ENCODE results near the gene TMEM54. TPM values are rescaled to one million over a fixed set of nuclear protein-coding genes. Genes with fewer than 3 reads are reported as not detected.

TMEM54 gene
- total and polyA plus RNA-seq, 9 of the 15 experiments (the other 6 are each of a cell fraction or from before 2014, with no cell fraction given) = 1.00 to 16.2 (median 8.2) TPM

DNA sequence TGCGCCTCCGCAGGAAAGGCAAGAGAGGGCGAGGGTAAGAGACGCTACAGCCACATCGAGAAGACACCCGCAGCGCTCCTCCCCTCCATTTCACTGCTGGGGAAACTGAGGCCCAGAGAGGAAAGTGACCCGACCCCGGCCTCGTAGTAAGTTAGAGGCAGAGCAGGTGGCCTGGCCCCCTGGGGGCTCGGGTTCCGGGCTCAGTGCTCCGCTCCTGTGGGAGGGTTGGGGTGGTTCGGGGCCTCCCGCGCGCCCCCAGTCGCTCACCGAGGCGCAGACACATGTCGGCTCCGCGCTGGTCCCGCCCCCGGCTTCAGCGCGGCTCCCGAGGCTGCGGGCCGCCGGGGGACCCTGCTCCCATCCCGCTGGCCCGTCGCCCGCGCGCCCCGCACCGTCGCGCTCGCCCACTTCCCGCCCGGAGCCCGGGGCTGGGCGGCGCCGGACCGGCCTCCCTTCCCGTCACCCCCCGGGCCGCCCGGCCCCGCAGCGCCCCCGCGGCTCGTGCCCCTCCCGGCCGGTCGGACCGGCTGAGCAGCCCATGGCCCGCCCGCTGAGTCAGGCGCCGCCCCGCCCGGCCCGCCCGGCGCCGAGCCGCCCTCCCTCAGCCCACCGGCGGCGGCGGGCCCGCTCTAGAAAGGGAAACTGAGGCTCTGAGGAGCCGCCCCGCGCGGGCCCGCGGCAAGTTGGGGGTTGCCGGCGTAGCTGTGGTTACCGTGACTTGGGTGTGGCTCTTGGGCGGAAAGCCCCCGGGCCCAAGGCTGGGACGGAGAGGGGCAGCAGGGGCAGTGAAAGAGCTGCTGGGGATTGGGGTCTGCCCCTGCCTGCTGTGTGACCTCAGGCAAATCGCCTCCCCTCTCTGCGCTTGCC is at the start of gene TMEM54 (continued):
- TF ChIP-seq E2F6 (IDR thresholded peaks at IDR 0.05; ENCODE audit: borderline replicate concordance in 1 of 2, extremely low read depth in 1 of 2, insufficient read depth in 1 of 2, insufficient read length in 1 of 2, low read depth in 1 of 2, low read length in 1 of 2, poor library complexity in 1 of 2, severe bottlenecking in 1 of 2) = peak; percentile 81 to 94
- TF ChIP-seq CHD1 (IDR thresholded peaks at IDR 0.05; ENCODE audit: low read length) = peak; percentile 27
- TF ChIP-seq CCNT2 (IDR thresholded peaks at IDR 0.05; ENCODE audit: borderline replicate concordance, extremely low read depth, insufficient read length, low read depth, low read length) = peak; percentile 65
- no peak for TF ChIP-seq KAT8 (IDR thresholded peaks at IDR 0.05; ENCODE audit: low read depth)
- no peak for TF ChIP-seq REST (IDR thresholded peaks at IDR 0.05; ENCODE audit: borderline replicate concordance)
- TF ChIP-seq REST (CRISPR knock-in tag; IDR thresholded peaks at IDR 0.05; ENCODE audit: low read depth) = 0 out of 2 replicates have a peak, but pooled peaks have one; percentile 48
- TF ChIP-seq ZNF274 (IDR thresholded peaks at IDR 0.05; ENCODE audit: borderline replicate concordance, low read depth, low read length) = no peak
- no peak for TF ChIP-seq NUFIP1 (IDR thresholded peaks at IDR 0.05; ENCODE audit: partially characterized antibody)
- TF ChIP-seq TAF15 (IDR thresholded peaks at IDR 0.05; ENCODE audit: low read depth, low read length) = no peak
- TF ChIP-seq MEIS2 (IDR thresholded peaks at IDR 0.05; ENCODE audit: partially characterized antibody) = no peak
- TF ChIP-seq, protein P1, sequence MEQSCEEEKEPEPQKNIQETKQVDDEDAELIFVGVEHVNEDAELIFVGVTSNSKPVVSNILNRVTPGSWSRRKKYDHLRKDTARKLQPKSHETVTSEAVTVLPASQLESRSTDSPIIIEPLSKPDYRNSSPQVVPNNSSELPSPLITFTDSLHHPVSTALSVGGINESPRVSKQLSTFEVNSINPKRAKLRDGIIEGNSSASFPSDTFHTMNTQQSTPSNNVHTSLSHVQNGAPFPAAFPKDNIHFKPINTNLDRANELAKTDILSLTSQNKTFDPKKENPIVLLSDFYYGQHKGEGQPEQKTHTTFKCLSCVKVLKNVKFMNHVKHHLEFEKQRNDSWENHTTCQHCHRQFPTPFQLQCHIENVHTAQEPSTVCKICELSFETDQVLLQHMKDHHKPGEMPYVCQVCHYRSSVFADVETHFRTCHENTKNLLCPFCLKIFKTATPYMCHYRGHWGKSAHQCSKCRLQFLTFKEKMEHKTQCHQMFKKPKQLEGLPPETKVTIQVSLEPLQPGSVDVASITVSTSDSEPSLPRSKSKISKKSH (CRISPR knock-in tag; IDR thresholded peaks at IDR 0.05) = no peak
- peak in 1 of 2 experiments; percentile 80; a peak in 1 of 4 replicates for TF ChIP-seq NONO (IDR thresholded peaks at IDR 0.05; ENCODE audit: low read depth in 2 of 2, low read length in 1 of 2)
- peak; percentile 81 for TF ChIP-seq SMAD4 (CRISPR knock-in tag; conservative IDR thresholded peaks at IDR 0.05)
- peak; percentile 69; the same call in 1 of the 2 replicates for TF ChIP-seq E2F3 (CRISPR knock-in tag; IDR thresholded peaks at IDR 0.05)
- TF ChIP-seq ZEB2 (IDR thresholded peaks at IDR 0.05) = no peak
- no peak for TF ChIP-seq ZNF408 (CRISPR knock-in tag; IDR thresholded peaks at IDR 0.05; ENCODE audit: low read depth)

Data from K562 (cell line).